Stimulated activated CD4-positive, alpha-beta T cell treated with anti-CD3 and anti-CD28 coated beads, Interleukin-15, amount 100 ng/mL, for 24 hours (primary cell): ENCODE results near the gene FMN1.
"Not testable (repeated sequence)": the region's sequence is repeated elsewhere in the genome, so short reads cannot be mapped to it uniquely, and the experiment has no call there.

ENCODE experiments used
- DNase-seq: peaks from one replicate; pipeline ENCODE4 v3.0.0-alpha.2; 2020

FMN1 gene

GRCh38 chr15:32873284-32874114, 321.0 kb downstream of the FMN1 start:
- DNase-seq, result no peak

- no peak for DNase-seq
Observed at GRCh38 chr15:32872621-32873283, 321.8 kb downstream of the FMN1 start.

GRCh38 chr15:32871883-32872282, 322.6 kb downstream of the FMN1 start:
- no peak for DNase-seq

GRCh38 chr15:32870240-32871033, 324.1 kb downstream of the FMN1 start:
- peak; percentile 4 for DNase-seq

- no peak for DNase-seq
Observed at GRCh38 chr15:32869776-32870175, 324.7 kb downstream of the FMN1 start.

- DNase-seq, result no peak
Observed at GRCh38 chr15:32867313-32867626, 327.2 kb downstream of the FMN1 start.

- no peak for DNase-seq
Observed at GRCh38 chr15:32866454-32867312, 327.8 kb downstream of the FMN1 start.

- no peak for DNase-seq
Observed at GRCh38 chr15:32864841-32865240, 329.7 kb downstream of the FMN1 start.

- DNase-seq, result no peak
Observed at GRCh38 chr15:32864051-32864450, 330.5 kb downstream of the FMN1 start.

- DNase-seq, result no peak
Observed at GRCh38 chr15:32861761-32862160, 332.8 kb downstream of the FMN1 start.

- DNase-seq, result no peak
Observed at GRCh38 chr15:32861174-32861573, 333.3 kb downstream of the FMN1 start.

- no peak for DNase-seq
Observed at GRCh38 chr15:32859996-32860395, 334.5 kb downstream of the FMN1 start.

GRCh38 chr15:32859251-32859650, 335.3 kb downstream of the FMN1 start:
- DNase-seq, result no peak

- no peak for DNase-seq
Observed at GRCh38 chr15:32857732-32858131, 336.8 kb downstream of the FMN1 start.

GRCh38 chr15:32856753-32857152, 337.8 kb downstream of the FMN1 start:
- no peak for DNase-seq

- no peak for DNase-seq
Observed at GRCh38 chr15:32855942-32856341, 338.6 kb downstream of the FMN1 start.

GRCh38 chr15:32853592-32853991, 340.9 kb downstream of the FMN1 start:
- no peak for DNase-seq

- no peak for DNase-seq
Observed at GRCh38 chr15:32852771-32853170, 341.7 kb downstream of the FMN1 start.

- no peak for DNase-seq
Observed at GRCh38 chr15:32852017-32852416, 342.5 kb downstream of the FMN1 start.

- DNase-seq, result no peak
Observed at GRCh38 chr15:32851572-32851971, 342.9 kb downstream of the FMN1 start.

GRCh38 chr15:32849769-32850668, 344.5 kb downstream of the FMN1 start:
- DNase-seq, result no peak

- DNase-seq, result not testable (repeated sequence)
Observed at GRCh38 chr15:32846671-32847070, 347.8 kb downstream of the FMN1 start.
